Left colon (tissue), 2 donors: ENCODE results near the gene ZNF506. TPM values are rescaled to one million over a fixed set of nuclear protein-coding genes. Genes with fewer than 3 reads are reported as not detected.
"Not testable (repeated sequence)": the region's sequence is repeated elsewhere in the genome, so short reads cannot be mapped to it uniquely, and the experiment has no call there.

Experiments used
- ATAC-seq: fragments of 200-7000 bp; cut with Tn5 transposase; one replicate; pipeline ENCODE4 v1.9.1; 2020; ENCODE audit warnings: mild to moderate bottlenecking, moderate library complexity
- DNase-seq, 2 donors: peaks; one replicate each; pipeline ENCODE4 v3.0.0-alpha.2; 2020
- intact Hi-C, 2 donors: fragments of 100-400 bp; cut with DNase I in 1 of 2; cut with micrococcal nuclease in 1 of 2; formaldehyde crosslinking; loops; one replicate each; pipeline versions ENCODE4 v1.11.2 to v1.14.0; 2022; cut with DNase I, micrococcal nuclease
- total RNA-seq, 2 donors: library from RNA; stranded (reverse); fragmentation: NEBNext Ultra II Directional; extraction: Animal tissue kit (Norgen Biotek cat#: 25700); gene quantifications; one replicate each; pipeline ENCODE4 v1.2.1, GENCODE V29; 2021
- donor health status: DM: no; HTN: no; CAD: no.
- donor health status: DM: yes; HTN: yes; CAD: no.

ZNF506 gene
- total RNA-seq, 2 donors from 2014 or later: 18.9 to 24.3 TPM

GRCh38 chr19:19747357-19748220, 74.0 kb downstream of the ZNF506 start:
- no peak for ATAC-seq
- DNase-seq: no peak
- intact Hi-C loops: no loop called here

DNA sequence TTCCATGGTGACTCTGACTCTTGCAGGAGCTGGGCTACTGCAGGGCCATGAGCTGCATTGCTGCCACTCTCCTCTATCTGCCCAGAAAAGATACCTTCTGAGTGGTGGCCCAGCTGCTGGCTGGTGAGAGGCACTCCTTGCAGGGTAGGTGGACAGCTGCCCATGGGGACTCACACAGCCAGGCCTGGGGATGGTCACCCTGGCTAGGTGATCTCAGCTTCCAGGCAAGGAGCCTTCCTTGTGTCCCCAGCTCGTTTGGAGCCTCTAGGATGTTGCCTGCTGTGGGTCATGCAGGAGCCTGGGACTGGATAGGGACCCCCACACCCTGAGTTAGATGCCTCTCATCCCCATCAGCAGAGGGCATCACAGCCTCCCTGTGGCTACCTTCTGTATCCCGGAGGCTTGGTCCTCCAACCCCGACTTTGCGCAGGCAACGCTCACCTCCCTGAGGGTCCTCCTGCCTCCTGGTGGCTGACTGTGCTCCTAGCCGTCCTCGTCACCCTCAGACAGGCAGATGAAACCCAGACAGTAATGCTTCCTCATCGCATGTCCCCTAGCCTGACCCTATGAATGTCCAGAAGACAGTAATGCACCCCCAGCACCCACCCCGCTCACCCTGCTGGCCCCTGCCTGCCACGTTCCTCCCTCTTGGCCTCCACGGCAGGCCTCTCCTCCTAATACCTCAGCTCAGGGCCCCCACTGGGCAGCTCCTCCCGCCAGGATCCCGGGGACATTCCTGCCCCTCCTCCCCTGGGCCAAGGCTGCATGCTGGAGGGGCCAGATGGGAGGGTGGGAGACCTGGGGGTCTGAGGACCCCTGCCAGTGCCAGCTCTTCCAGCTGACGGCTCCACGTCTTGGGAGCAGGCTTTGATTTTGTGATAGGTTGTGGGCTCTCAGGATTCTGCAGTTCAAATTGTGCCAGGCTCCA, 75.0 kb downstream of the ZNF506 start:
- intact Hi-C loops: no loop called here
- DNase-seq: no peak
- ATAC-seq: no peak

- intact Hi-C loops: no loop called here
These were observed 75.9 kb downstream of the ZNF506 start for GRCh38 chr19:19745496-19746285.

GRCh38 chr19:19744641-19745040, 76.9 kb downstream of the ZNF506 start:
- no peak for DNase-seq
- ATAC-seq: no peak
- intact Hi-C loops: no loop called here

More at GRCh38 chr19:19745496-19746285, 75.9 kb downstream of the ZNF506 start:
- ATAC-seq (no peak), DNase-seq (no peak)

- ATAC-seq, intact Hi-C loops, DNase-seq: not testable (repeated sequence)
These were observed 77.6 kb downstream of the ZNF506 start for GRCh38 chr19:19743921-19744320.

DNA sequence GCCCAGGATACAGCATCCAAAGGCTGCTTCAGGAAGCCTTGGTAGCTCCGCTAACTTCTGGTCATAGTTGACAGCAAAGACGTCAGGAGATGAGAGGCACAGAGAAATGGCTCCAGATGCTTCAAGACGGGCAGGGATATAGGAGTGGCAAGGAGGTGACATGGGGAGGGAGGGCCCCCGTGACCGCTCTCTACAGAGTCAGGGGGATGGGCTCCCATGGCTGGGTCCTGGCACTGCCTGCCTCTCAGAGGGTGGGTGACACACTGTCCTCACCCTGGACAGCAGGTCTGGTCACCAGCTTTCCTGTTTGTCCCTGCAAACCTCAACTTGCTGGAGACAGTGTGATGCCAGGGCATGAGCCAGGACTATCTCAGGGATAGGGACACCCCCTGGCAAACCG, 78.4 kb downstream of the ZNF506 start:
- no peak for DNase-seq
- intact Hi-C loops: no loop called here
- no peak for ATAC-seq

GRCh38 chr19:19742773-19743172, 78.8 kb downstream of the ZNF506 start:
- DNase-seq (no peak), ATAC-seq (no peak)
- intact Hi-C loops: no loop called here

Other genes with a start within 250 kb of the ZNF506 start
- 1 to 10 TPM; 2.5 to 2.9 TPM for gene PBX4, start 203.1 kb downstream of the ZNF506 start, total RNA-seq
- 10 to 100 TPM; 18.4 to 20.9 TPM for gene LPAR2, start 193.5 kb downstream of the ZNF506 start, total RNA-seq
- gene GMIP, start 178.1 kb downstream of the ZNF506 start, total RNA-seq: 10 to 100 TPM; 29.5 to 34.4 TPM
- 10 to 100 TPM; 57.0 to 65.1 TPM for gene ATP13A1, start 158.1 kb downstream of the ZNF506 start, total RNA-seq
- 10 to 100 TPM; 11.6 to 13.4 TPM for gene ZNF101, start 152.9 kb downstream of the ZNF506 start, total RNA-seq
- gene ZNF14, start 88.6 kb downstream of the ZNF506 start, total RNA-seq: 1 to 10 TPM; 2.8 to 3.7 TPM
- 10 to 100 TPM in 1 of 2 donors, 1 to 10 TPM in 1; 8.7 to 11.8 TPM for gene ZNF253, start 44.1 kb upstream of the ZNF506 start, total RNA-seq
- gene ZNF93, start 79.2 kb upstream of the ZNF506 start, total RNA-seq: 1 to 10 TPM; 2.3 to 3.4 TPM
- 1 to 10 TPM; 4.7 to 4.8 TPM for gene ZNF682, start 217.8 kb upstream of the ZNF506 start, total RNA-seq